ENCODE results near the gene TPH2.

DNA sequence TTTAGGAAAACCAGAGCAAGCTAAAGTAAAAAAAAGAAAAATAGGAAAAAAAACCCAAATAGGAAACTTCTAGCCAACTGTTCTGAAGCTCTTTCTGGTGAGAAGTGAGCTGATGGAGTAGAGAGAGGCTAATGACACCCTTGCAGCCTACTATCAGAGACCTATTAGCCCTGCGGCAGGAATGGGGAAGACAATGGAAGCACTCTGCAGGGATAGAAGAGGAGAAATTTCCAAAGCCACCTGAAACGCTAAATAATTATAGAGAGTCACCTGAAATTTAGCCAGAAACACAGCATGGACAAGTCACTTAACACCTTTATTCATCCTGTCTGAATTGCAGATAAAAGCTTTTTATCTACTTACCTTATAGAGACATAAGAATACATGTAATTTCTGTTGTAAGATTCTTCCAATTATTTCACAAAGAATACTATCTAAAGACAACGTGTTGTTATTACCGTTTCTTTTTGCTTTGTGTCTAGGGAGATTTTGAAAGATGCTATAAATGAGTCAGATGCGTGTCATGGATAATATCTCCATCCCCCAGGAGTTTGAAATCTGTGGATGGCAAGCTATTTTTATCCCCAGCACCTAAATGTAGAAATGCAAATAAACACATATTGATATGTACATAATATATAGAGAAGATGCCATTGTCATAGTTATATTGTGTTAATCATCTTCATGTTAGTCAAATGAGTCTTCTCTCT lies 138.6 kb downstream of the TPH2 start:
- TF ChIP-seq, protein P1, sequence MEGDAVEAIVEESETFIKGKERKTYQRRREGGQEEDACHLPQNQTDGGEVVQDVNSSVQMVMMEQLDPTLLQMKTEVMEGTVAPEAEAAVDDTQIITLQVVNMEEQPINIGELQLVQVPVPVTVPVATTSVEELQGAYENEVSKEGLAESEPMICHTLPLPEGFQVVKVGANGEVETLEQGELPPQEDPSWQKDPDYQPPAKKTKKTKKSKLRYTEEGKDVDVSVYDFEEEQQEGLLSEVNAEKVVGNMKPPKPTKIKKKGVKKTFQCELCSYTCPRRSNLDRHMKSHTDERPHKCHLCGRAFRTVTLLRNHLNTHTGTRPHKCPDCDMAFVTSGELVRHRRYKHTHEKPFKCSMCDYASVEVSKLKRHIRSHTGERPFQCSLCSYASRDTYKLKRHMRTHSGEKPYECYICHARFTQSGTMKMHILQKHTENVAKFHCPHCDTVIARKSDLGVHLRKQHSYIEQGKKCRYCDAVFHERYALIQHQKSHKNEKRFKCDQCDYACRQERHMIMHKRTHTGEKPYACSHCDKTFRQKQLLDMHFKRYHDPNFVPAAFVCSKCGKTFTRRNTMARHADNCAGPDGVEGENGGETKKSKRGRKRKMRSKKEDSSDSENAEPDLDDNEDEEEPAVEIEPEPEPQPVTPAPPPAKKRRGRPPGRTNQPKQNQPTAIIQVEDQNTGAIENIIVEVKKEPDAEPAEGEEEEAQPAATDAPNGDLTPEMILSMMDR (optimal IDR thresholded peaks at IDR 0.05 in 1 of 3, IDR thresholded peaks at IDR 0.05 in 1 of 3, conservative IDR thresholded peaks at IDR 0.05 in 1 of 3; ENCODE audit: extremely low read depth in 1 of 3, insufficient read depth in 2 of 3, low read length in 3 of 3) = no peak
- no peak for TF ChIP-seq EZH2 (IDR thresholded peaks at IDR 0.05; ENCODE audit: low read length)

All from keratinocyte (primary cell).